GM23338 (cell line): Measurements from ENCODE around the gene ADAM10. TPM values are rescaled to one million over a fixed set of nuclear protein-coding genes. Genes with fewer than 3 reads are reported as not detected.
A peak's percentile ranks its signal among the peaks of the same experiment; 100 is the strongest.

Source experiments
- ATAC-seq: fragments of 200-7000 bp; cut with Tn5 transposase; 3 replicates; pipeline ENCODE4 v1.9.1; 2020
- DNase-seq: peaks from one replicate; pipeline ENCODE4 v3.0.0-alpha.2; 2015; ENCODE audit warnings: low spot score
- H2AFZ ChIP-seq: fragments of 200-600 bp; sonication (generic); 2 replicates; pipeline ENCODE4 v1.8.0; 2016; ENCODE audit warnings: antibody characterized with exemption, mild to moderate bottlenecking, moderate library complexity
- H3F3A ChIP-seq: fragments of 200-600 bp; sonication (generic); replicated peaks from 2 replicates; pipeline ENCODE4 v1.8.0; 2017; ENCODE audit warnings: antibody characterized with exemption, mixed run types, low read depth
- H3K27ac ChIP-seq: fragments of 200-600 bp; sonication (generic); 2 replicates; pipeline ENCODE4 v1.6.1; 2016; ENCODE audit warnings: low read depth
- H3K27me3 ChIP-seq: fragments of 200-600 bp; sonication (generic); 2 replicates; pipeline ENCODE4 v1.8.0; 2016; ENCODE audit warnings: mild to moderate bottlenecking, mixed run types, moderate library complexity; ENCODE audit not compliant: insufficient read depth
- H3K36me3 ChIP-seq: fragments of 200-600 bp; sonication (generic); 2 replicates; pipeline ENCODE4 v1.8.0; 2016; ENCODE audit warnings: mild to moderate bottlenecking; ENCODE audit not compliant: insufficient read depth
- H3K4me1 ChIP-seq: fragments of 200-600 bp; sonication (generic); 2 replicates; pipeline ENCODE4 v1.8.0; 2016; ENCODE audit warnings: mild to moderate bottlenecking, moderate library complexity; ENCODE audit not compliant: insufficient read depth
- H3K4me2 ChIP-seq: fragments of 200-600 bp; sonication (generic); 2 replicates; pipeline ENCODE4 v1.7.1; 2017; ENCODE audit warnings: mixed run types
- H3K4me3 ChIP-seq: fragments of 200-600 bp; sonication (generic); 2 replicates; pipeline ENCODE4 v1.6.1; 2016; ENCODE audit warnings: mixed run types
- H3K79me2 ChIP-seq: fragments of 200-600 bp; sonication (generic); replicated peaks from 2 replicates; pipeline ENCODE4 v1.8.0; 2017; ENCODE audit warnings: mild to moderate bottlenecking; ENCODE audit not compliant: insufficient read depth
- H3K9me2 ChIP-seq: fragments of 200-600 bp; sonication (generic); 2 replicates; pipeline ENCODE4 v1.8.0; 2017; ENCODE audit not compliant: insufficient read depth
- H4K20me1 ChIP-seq: fragments of 200-600 bp; sonication (generic); replicated peaks from 2 replicates; pipeline ENCODE4 v1.8.0; 2017; ENCODE audit warnings: mild to moderate bottlenecking; ENCODE audit not compliant: insufficient read depth
- H3K27ac Mint-ChIP-seq: 2 replicates; pipeline ENCODE4 v1.8.0; 2020; ENCODE audit warnings: inconsistent platforms, mild to moderate bottlenecking, moderate library complexity, mixed read lengths
- H3K27me3 Mint-ChIP-seq: 3 replicates; pipeline ENCODE4 v1.8.0; 2022; ENCODE audit warnings: low read depth, mild to moderate bottlenecking, moderate library complexity, mixed read lengths, inconsistent platforms; ENCODE audit not compliant: insufficient read depth, poor library complexity
- H3K36me3 Mint-ChIP-seq: 3 replicates; pipeline ENCODE4 v1.8.0; 2021; ENCODE audit warnings: low read depth, mild to moderate bottlenecking, inconsistent platforms, moderate library complexity, mixed read lengths
- H3K4me1 Mint-ChIP-seq: 3 replicates; pipeline ENCODE4 v1.8.0; 2020; ENCODE audit warnings: mild to moderate bottlenecking, inconsistent platforms, mixed read lengths
- H3K4me3 Mint-ChIP-seq: 3 replicates; pipeline ENCODE4 v1.8.0; 2021; ENCODE audit warnings: moderate library complexity, mild to moderate bottlenecking, inconsistent platforms, mixed read lengths
- H3K9me3 Mint-ChIP-seq: 3 replicates; pipeline ENCODE4 v1.8.0; 2020; ENCODE audit warnings: moderate library complexity, mild to moderate bottlenecking, inconsistent platforms, mixed read lengths
- CREB1 ChIP-seq: fragments of 250-450 bp; sonication (Bioruptor Pico); IDR thresholded peaks from 2 replicates; pipeline ENCODE4 v1.5.0; 2020; ENCODE audit warnings: low read depth, mild to moderate bottlenecking, moderate library complexity
- CTCF ChIP-seq, 2 experiments: fragments of 200-600 bp in 1 of 2; sonication (generic) in 1 of 2; conservative IDR thresholded peaks; 2 replicates each; pipeline versions ENCODE4 v1.5.1 to v1.6.1; 2016 to 2017; ENCODE audit warnings: antibody characterized with exemption in 2 of 2, low read depth in 2 of 2, mild to moderate bottlenecking in 2 of 2, moderate library complexity in 1 of 2
- ETS1 ChIP-seq: IDR thresholded peaks from 2 replicates; pipeline ENCODE4 v1.6.1; 2016; ENCODE audit warnings: antibody characterized with exemption
- EZH2 ChIP-seq: fragments of 200-600 bp; sonication (generic); IDR thresholded peaks from one replicate; pipeline ENCODE4 v1.8.0; 2017; ENCODE audit warnings: antibody characterized with exemption, mild to moderate bottlenecking, low read depth; ENCODE audit not compliant: unreplicated experiment
- EZH2phosphoT487 ChIP-seq: fragments of 200-600 bp; sonication (generic); IDR thresholded peaks from one replicate; pipeline ENCODE4 v1.8.1; 2018; ENCODE audit warnings: antibody characterized with exemption; ENCODE audit not compliant: unreplicated experiment
- JUNB ChIP-seq: IDR thresholded peaks from one replicate; pipeline ENCODE4 v1.6.1; 2016; ENCODE audit warnings: antibody characterized with exemption; ENCODE audit not compliant: unreplicated experiment
- NANOG ChIP-seq: IDR thresholded peaks from 2 replicates; pipeline ENCODE4 v1.6.1; 2016; ENCODE audit warnings: antibody characterized with exemption, borderline replicate concordance
- POLR2AphosphoS5 ChIP-seq: IDR thresholded peaks from 2 replicates; pipeline ENCODE4 v1.6.1; 2016; ENCODE audit warnings: antibody characterized with exemption, low read depth
- REST ChIP-seq: IDR thresholded peaks from one replicate; pipeline ENCODE4 v1.6.1; 2018; ENCODE audit warnings: antibody characterized with exemption; ENCODE audit not compliant: unreplicated experiment
- STAT1 ChIP-seq: IDR thresholded peaks from one replicate; pipeline ENCODE4 v1.6.1; 2016; ENCODE audit warnings: antibody characterized with exemption; ENCODE audit not compliant: unreplicated experiment
- ZNF114 ChIP-seq: fragments of 250-450 bp; sonication (Bioruptor Pico); IDR thresholded peaks from 2 replicates; pipeline ENCODE4 v1.5.0; 2020; ENCODE audit warnings: mild to moderate bottlenecking, moderate library complexity
- ZNF331 ChIP-seq: fragments of 250-450 bp; sonication (Bioruptor Pico); IDR thresholded peaks from 2 replicates; pipeline ENCODE4 v1.5.0; 2020; ENCODE audit warnings: low read depth, mild to moderate bottlenecking, moderate library complexity
- ZNF462 ChIP-seq: fragments of 250-450 bp; sonication (Bioruptor Pico); IDR thresholded peaks from 2 replicates; pipeline ENCODE4 v1.5.0; 2020; ENCODE audit warnings: mild to moderate bottlenecking, moderate library complexity
- polyA plus RNA-seq: library from polyadenylated mRNA; unstranded; fragments of >200 nt; fragmentation: Nextera tagmentation; extraction: Ambion mirVana; gene quantifications from 2 replicates; pipeline ENCODE4 v1.2.1, GENCODE V29; 2016
- total RNA-seq: library from RNA; depleted of rRNA; stranded (reverse); fragments of >200 nt; shearing (Covaris generic); gene quantifications from 2 replicates; pipeline ENCODE4 v1.2.3, GENCODE V29; 2014

ADAM10 gene
- total and polyA plus RNA-seq, 2 experiments from 2014 or later, result 25.0 to 114 TPM

- Histone ChIP-seq H3K4me2 (no peak overlapping the region), H3K79me2 (no peaks in the 10 kb centered on the region), H3K9me2 (0 out of 2 replicates have a peak, but pooled peaks cover 3% of the 10 kb centered on the region), H4K20me1 (no peaks in the 10 kb centered on the region), H3K27ac (no peak overlapping the region), H3K4me3 (no peak overlapping the region), H3F3A (no peaks in the 10 kb centered on the region), H3K4me1 (peaks cover 8% of the 10 kb centered on the region), H3K36me3 (no peaks in the 10 kb centered on the region), H2AFZ (0 out of 2 replicates have a peak overlapping the region, but pooled peaks have one; percentile 18), H3K27me3 (no peaks in the 10 kb centered on the region)
- H3K36me3 Mint-ChIP-seq, result no peaks in the 10 kb centered on the region
- no peak overlapping the region for H3K4me3 Mint-ChIP-seq
- DNase-seq (no peak), ATAC-seq (no peak)
- peaks cover 12% of the 10 kb centered on the region for H3K27me3 Mint-ChIP-seq
- H3K4me1 Mint-ChIP-seq, result peaks cover 21% of the 10 kb centered on the region
- H3K27ac Mint-ChIP-seq, result no peak overlapping the region
- H3K9me3 Mint-ChIP-seq, result no peaks in the 10 kb centered on the region
- TF ChIP-seq NANOG (no peak), ETS1 (no peak), ZNF331 (CRISPR knock-in tag) (no peak), EZH2 (no peak), ZNF114 (CRISPR knock-in tag) (no peak), EZH2phosphoT487 (no peak), CREB1 (CRISPR knock-in tag) (no peak), REST (no peak), ZNF462 (CRISPR knock-in tag) (no peak), JUNB (no peak), CTCF (conservative IDR thresholded peaks at IDR 0.05; ENCODE audit: low read depth in 2 of 2) (no peak), POLR2AphosphoS5 (no peak), STAT1 (no peak)
Measured at GRCh38 chr15:58549785-58550074, 199.8 kb downstream of the ADAM10 start.
